Endometrial microvascular endothelial cells (primary cell): ENCODE results near the gene SMYD3. TPM values are rescaled to one million over a fixed set of nuclear protein-coding genes. Genes with fewer than 3 reads are reported as not detected.
"Not testable (repeated sequence)": the region's sequence is repeated elsewhere in the genome, so short reads cannot be mapped to it uniquely, and the experiment has no call there.

ENCODE experiments used
- in situ Hi-C: cut with HindIII; loops from 2 replicates; pipeline ENCODE4 v1.10.0; 2017; ENCODE audit warnings: low sequenced_read_pairs, low pct_unique_long_range_greater_than_20kb; ENCODE audit errors: inconsistent ontology term
- total RNA-seq: library from RNA; depleted of rRNA; stranded (reverse); fragments of >200 nt; gene quantifications from one replicate; pipeline ENCODE4 v1.2.3, GENCODE V29; 2015; ENCODE audit errors: inconsistent ontology term

The SMYD3 gene
- total RNA-seq, 1 donor from 2014 or later, result 16.6 TPM

DNA sequence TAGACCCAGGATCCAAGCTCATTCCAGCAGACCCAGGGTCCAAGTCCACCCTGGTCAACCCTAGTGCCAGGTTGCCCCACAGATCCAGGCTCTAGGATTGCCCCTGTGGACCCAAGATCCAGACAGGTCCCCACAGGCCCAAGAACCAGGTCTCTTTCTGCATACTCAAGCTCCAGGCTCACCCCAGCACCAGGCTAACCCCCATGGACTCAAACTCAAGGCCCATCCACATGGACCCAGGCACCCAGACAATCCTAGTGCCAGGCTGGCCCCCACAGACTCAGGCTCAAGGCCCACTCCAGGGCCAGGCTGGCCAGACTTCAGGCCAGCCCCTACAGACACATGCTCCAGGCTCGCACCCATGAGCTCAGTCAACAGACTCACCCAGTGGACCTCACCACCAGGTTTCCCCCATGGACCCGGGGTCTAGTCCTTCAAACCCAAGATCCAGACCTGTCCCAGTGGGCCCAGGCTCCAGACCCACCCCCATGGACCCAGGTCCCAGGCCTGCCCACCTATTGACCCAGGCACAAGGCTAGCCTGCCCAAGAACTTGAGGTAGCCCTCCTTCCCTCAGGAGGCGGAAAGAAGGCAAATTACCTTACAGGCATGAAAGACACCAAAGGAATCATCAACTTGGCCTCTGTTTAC lies 124.4 kb downstream of the SMYD3 start:
- in situ Hi-C loops, result no loop called here

DNA sequence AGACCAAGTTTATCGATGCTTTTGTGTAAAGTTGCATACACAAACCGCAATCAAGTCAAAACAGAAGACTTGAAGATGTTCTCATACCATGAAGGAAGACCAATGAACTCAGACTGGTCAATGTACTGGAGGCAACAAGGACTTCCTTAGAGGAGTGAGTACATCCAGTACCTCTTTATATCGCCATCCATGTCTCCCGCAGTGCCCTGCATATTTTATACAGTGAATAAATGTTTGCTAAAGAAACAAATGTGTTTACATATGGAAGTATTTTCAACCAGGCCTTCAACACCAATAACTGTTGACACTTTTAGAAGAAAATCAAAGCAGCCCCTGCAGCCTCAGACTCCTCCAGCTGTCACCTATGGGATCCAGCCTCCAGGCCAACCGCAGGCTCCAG lies 125.6 kb downstream of the SMYD3 start:
- in situ Hi-C loops, result no loop called here

- in situ Hi-C loops, result no loop called here
These were observed 129.4 kb downstream of the SMYD3 start for GRCh38 chr1:246377625-246378153.

DNA sequence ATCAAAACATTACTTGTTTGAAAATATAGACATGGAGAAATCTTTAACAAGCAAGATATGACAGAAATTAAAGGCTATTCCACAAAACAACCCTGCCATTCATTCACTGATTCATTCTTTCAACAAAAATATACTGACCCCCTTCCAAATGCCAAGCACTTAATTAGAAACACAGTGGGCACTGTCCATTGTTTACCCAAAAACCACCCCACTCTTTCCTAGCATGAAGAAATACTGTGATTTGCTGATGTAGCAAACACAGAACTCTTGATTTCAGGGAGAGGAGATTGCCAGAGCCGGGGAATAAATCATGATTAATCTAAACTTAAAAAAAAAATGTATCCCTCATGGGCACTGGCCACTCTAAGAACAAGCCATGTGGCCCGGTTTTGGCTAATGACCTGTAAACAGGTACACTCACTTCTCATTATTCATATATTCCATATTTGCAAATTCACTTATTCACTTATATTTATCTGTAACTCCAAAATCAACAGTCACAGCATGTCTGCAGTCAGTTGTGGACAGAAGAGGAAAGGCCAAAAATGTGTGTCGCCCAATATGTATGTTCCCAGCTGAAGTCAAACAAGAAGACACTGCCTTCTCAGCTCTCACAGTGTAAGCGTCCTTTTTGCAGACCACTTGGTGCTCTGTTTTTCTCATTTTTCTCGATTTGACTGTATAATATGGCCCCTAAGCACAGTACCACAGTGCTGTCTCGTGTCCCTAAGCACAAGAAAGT lies 133.1 kb downstream of the SMYD3 start:
- in situ Hi-C loops, result no loop called here

DNA sequence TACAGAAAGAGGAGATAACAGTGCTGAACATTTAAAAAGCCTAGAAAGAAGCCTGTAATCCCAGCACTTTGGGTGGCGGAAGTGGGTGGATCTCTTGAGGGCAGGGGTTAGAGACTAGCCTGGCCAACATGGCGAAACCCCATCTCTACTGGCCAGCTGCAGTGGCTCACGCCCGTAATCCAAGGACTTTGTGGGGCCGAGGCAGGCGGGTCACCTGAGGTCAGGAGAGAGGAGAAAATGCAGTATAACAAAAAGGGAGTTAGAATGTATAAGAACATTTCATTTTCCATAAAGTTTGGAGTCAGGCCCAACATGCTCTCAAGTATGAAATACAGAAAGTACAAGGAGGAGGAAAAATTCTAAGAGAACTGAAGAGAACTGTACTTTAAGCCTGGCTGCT lies 134.5 kb downstream of the SMYD3 start:
- in situ Hi-C loops, result no loop called here

DNA sequence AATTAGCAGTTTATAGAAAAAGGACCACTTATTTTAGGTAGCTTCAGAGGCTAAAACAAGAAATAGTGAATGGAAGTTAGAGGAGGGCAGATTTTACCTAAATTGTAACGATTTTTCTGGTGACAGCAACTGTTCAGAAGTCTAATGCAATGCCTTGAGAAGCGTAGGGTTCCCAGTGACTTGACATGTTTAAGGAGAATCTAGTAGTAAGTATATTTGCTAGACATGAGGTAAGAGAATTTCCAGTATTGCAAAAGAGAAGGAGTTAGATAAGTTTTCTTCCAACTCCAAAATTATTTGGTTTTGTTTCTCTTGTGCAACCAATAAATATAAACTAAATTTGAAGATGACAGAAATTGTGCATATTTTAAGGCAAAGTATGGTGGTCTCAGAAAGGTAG lies 140.0 kb downstream of the SMYD3 start:
- in situ Hi-C loops, result no loop called here

DNA sequence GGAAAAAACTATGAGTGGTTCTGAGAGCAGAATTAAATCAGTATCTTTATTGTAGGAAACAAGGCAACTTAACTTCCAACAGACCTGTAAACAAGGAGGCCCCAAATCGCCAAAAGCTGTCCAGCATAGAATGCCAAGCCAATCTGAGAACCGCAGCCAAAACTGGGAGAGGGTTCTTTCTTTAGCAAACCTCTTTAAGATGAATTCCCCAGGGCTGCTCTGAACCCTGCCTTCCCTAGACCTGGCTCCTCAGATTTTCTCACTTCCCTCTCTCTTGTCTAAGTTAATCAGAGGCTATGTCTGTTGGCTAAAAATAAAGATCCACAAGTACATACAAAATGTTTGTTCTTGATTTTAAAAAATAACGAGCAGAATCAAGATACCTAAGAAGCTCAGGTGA lies 141.4 kb downstream of the SMYD3 start:
- in situ Hi-C loops, result no loop called here

GRCh38 chr1:246364415-246364941 lies 142.6 kb downstream of the SMYD3 start:
- in situ Hi-C loops, result no loop called here

- in situ Hi-C loops, result not testable (repeated sequence)
These were observed 150.0 kb downstream of the SMYD3 start for GRCh38 chr1:246357014-246357598.

DNA sequence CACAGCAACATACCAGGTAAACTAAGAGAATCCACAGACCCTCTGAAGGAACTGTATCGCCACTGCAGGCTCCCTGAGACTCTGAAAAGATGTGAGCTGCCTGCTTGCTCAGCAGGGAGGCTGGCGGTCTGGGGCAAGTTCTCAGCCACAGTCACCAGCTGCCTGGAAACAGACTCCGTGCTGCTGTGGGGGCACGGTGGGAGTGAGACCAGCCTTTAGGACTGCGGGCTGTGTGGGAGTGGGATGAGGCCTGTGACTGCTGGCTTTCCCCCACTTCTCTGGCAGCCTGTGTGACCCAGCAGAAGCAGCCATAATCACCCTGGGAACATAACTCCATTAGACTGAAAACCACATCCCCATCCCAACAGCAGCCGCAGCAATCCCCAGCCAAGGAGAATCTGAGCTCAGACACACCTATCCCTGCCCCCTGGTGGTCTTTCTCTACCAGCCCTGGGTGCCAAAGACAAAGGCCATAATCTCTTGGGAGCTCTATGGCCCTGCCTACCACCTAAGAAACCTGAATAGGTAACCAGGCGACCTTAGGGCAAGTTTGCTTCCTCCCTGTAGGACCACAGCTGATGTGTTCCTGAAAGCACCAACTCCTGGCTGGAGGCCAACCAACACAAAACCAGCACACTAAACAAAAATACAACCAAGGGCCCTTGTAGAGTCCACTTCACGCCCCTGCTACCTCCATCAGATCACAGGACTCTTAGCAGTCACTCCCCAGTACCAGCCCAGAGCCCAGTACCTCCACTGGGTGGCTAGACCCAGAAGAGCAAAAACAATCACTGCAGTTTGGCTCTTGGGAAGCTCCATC lies 151.5 kb downstream of the SMYD3 start:
- in situ Hi-C loops, result no loop called here

GRCh38 chr1:246351721-246352120 lies 155.4 kb downstream of the SMYD3 start:
- in situ Hi-C loops, result no loop called here

GRCh38 chr1:246350745-246351144 lies 156.3 kb downstream of the SMYD3 start:
- in situ Hi-C loops, result no loop called here

GRCh38 chr1:246343937-246344336 lies 163.1 kb downstream of the SMYD3 start:
- in situ Hi-C loops, result no loop called here

DNA sequence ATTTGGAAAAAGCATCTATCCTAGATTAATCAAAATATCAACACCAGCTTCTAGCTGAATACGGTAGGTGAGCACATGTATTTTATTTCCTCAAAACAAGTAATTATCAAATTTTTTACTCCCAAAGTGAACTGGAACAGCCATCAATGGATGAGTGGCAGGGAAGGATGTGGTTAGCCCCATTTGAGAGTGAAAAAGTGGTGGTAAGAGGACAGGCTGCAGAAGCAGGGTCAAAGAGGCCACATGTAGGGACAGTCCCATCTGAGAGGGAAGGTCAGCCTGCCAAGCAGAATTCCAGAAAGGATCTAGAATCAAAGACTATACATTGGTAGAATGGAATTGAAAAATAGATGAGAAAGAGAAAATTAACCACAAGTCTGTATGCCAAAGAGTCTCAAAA lies 163.8 kb downstream of the SMYD3 start:
- in situ Hi-C loops, result no loop called here

GRCh38 chr1:246338546-246338945 lies 168.5 kb downstream of the SMYD3 start:
- in situ Hi-C loops, result no loop called here

DNA sequence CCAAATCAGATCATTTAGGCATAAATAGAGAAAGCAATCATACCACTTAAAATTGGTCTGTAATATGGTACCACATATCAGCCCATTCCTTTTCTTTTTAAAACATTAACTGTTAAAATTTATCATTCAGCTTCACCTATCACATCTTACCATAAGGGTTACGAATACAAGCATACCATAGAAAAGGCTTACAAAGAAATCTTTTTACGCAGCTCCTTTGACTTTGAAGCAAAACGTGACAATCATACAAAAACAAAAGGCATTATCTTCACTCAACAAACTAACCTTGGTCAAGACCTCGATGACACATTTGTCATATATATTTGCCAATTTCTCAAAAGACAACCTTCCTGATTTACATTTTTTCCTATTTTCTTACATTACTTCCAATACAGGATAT lies 169.0 kb downstream of the SMYD3 start:
- in situ Hi-C loops, result no loop called here

GRCh38 chr1:246335151-246335550 lies 171.9 kb downstream of the SMYD3 start:
- in situ Hi-C loops, result no loop called here

GRCh38 chr1:246333855-246334254 lies 173.2 kb downstream of the SMYD3 start:
- in situ Hi-C loops, result no loop called here

DNA sequence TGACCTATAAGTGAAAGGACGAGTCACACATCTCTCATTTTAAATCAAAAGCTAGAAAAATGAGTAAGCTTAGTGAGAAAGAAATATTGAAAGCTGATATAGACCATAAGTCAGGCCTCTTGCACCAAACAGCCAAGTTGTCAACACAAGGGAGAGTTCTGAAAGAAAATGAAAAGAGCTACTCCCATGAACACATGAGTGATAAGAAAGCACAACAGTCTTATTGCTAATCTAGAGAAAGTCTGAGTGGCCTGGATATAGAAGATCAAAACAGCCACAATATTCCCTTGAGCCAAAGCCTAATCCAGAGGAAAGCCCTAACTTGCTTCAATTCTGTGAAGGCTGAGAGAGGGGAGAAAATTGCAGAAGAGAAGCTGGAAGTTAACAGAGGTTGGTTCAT lies 175.0 kb downstream of the SMYD3 start:
- in situ Hi-C loops, result no loop called here
